Transverse colon (tissue), 4 donors: ENCODE results near the gene SNX15.
"Not testable (repeated sequence)": the region's sequence is repeated elsewhere in the genome, so short reads cannot be mapped to it uniquely, and the experiment has no call there.

ENCODE experiments used
- CTCF ChIP-seq, 5 experiments: fragments of 200-600 bp in 3 of 5; fragments of 450-650 bp in 2 of 5; sonication (generic) in 3 of 5; IDR thresholded peaks; 1 replicate in 2 of 5; 2 replicates in 3 of 5; pipeline ENCODE4 v1.5.1; 2016 to 2017; ENCODE audit warnings: antibody characterized with exemption in 5 of 5, inconsistent platforms in 3 of 5, mild to moderate bottlenecking in 2 of 5, moderate library complexity in 1 of 5
- EP300 ChIP-seq: sonication (generic); formaldehyde crosslinking; IDR thresholded peaks from one replicate; pipeline ENCODE4 v1.6.1; 2017; ENCODE audit warnings: antibody characterized with exemption, low read depth
- POLR2A ChIP-seq: fragments of 450-650 bp; IDR thresholded peaks from one replicate; pipeline ENCODE4 v1.6.1; 2016; ENCODE audit warnings: antibody characterized with exemption, mild to moderate bottlenecking, moderate library complexity
- POLR2AphosphoS5 ChIP-seq, 3 donors: sonication (generic); formaldehyde crosslinking; IDR thresholded peaks; one replicate each; pipeline ENCODE4 v1.6.1; 2016; ENCODE audit warnings: antibody characterized with exemption in 3 of 3

- not testable (repeated sequence) for TF ChIP-seq CTCF (IDR thresholded peaks at IDR 0.05); POLR2A; POLR2AphosphoS5 (IDR thresholded peaks at IDR 0.05); EP300
Observed at GRCh38 chr11:65023502-65023901, 3.7 kb upstream of the SNX15 start.
